ENCODE data around the gene IGF2BP2.

- TF ChIP-seq ELF1 (IDR thresholded peaks at IDR 0.05; ENCODE audit: borderline replicate concordance, low read depth) (no peak), CTCF (IDR thresholded peaks at IDR 0.05 in 2 of 3, conservative IDR thresholded peaks at IDR 0.05 in 1 of 3; ENCODE audit: borderline replicate concordance in 1 of 3, insufficient read depth in 1 of 3, low read depth in 2 of 3, low read length in 2 of 3) (no peak)
Observed at GRCh38 chr3:185721970-185722369, 102.9 kb downstream of the IGF2BP2 start.

Measured in HCT116 (cell line).